ENCODE results near the gene BCL2L14.

The BCL2L14 gene

GRCh38 chr12:12033824-12034223 is 36.9 kb upstream of the BCL2L14 start:
- no peaks in the 10 kb centered on the region for H3K9me3 ChIP-seq (ENCODE audit: control insufficient read depth in 2 of 2, low read length in 2 of 2)
- peaks cover 9% of the 10 kb centered on the region for H3K4me1 ChIP-seq (ENCODE audit: control insufficient read depth, insufficient read depth, low read length)
- no peaks in the 10 kb centered on the region for H3K36me3 ChIP-seq (ENCODE audit: control insufficient read depth in 2 of 2, insufficient read depth in 2 of 2, low read length in 2 of 2)
- H3K27ac ChIP-seq (ENCODE audit: low read length), result no peak overlapping the region
- no peak overlapping the region for H3K4me3 ChIP-seq (ENCODE audit: low read length in 2 of 2)
- H3K27me3 ChIP-seq (ENCODE audit: control insufficient read depth in 1 of 2, insufficient read depth in 2 of 2, low read length in 2 of 2), result no peaks in the 10 kb centered on the region
- H3K9ac ChIP-seq (ENCODE audit: low read length in 2 of 2), result no peak overlapping the region

GRCh38 chr12:12034344-12034743 is 36.4 kb upstream of the BCL2L14 start:
- no peaks in the 10 kb centered on the region for H3K27me3 ChIP-seq (ENCODE audit: control insufficient read depth in 1 of 2, insufficient read depth in 2 of 2, low read length in 2 of 2)
- no peak overlapping the region for H3K9ac ChIP-seq (ENCODE audit: low read length in 2 of 2)
- no peak overlapping the region for H3K27ac ChIP-seq (ENCODE audit: low read length)
- peaks cover 9% of the 10 kb centered on the region for H3K4me1 ChIP-seq (ENCODE audit: control insufficient read depth, insufficient read depth, low read length)
- H3K4me3 ChIP-seq (ENCODE audit: low read length in 2 of 2), result no peak overlapping the region
- no peaks in the 10 kb centered on the region for H3K36me3 ChIP-seq (ENCODE audit: control insufficient read depth in 2 of 2, insufficient read depth in 2 of 2, low read length in 2 of 2)
- no peaks in the 10 kb centered on the region for H3K9me3 ChIP-seq (ENCODE audit: control insufficient read depth in 2 of 2, low read length in 2 of 2)

GRCh38 chr12:12035229-12035628 is 35.5 kb upstream of the BCL2L14 start:
- no peak overlapping the region for H3K27ac ChIP-seq (ENCODE audit: low read length)
- no peaks in the 10 kb centered on the region for H3K27me3 ChIP-seq (ENCODE audit: control insufficient read depth in 1 of 2, insufficient read depth in 2 of 2, low read length in 2 of 2)
- peaks cover 9% of the 10 kb centered on the region for H3K4me1 ChIP-seq (ENCODE audit: control insufficient read depth, insufficient read depth, low read length)
- H3K36me3 ChIP-seq (ENCODE audit: control insufficient read depth in 2 of 2, insufficient read depth in 2 of 2, low read length in 2 of 2), result no peaks in the 10 kb centered on the region
- no peak overlapping the region for H3K9ac ChIP-seq (ENCODE audit: low read length in 2 of 2)
- H3K9me3 ChIP-seq (ENCODE audit: control insufficient read depth in 2 of 2, low read length in 2 of 2), result no peaks in the 10 kb centered on the region
- H3K4me3 ChIP-seq (ENCODE audit: low read length in 2 of 2), result no peak overlapping the region

GRCh38 chr12:12036901-12037300 is 33.8 kb upstream of the BCL2L14 start:
- Histone ChIP-seq H3K9me3 (ENCODE audit: control insufficient read depth in 2 of 2, low read length in 2 of 2) (no peaks in the 10 kb centered on the region), H3K4me1 (ENCODE audit: control insufficient read depth, insufficient read depth, low read length) (peaks cover 9% of the 10 kb centered on the region), H3K36me3 (ENCODE audit: control insufficient read depth in 2 of 2, insufficient read depth in 2 of 2, low read length in 2 of 2) (no peaks in the 10 kb centered on the region), H3K27ac (ENCODE audit: low read length) (no peak overlapping the region), H3K4me3 (ENCODE audit: low read length in 2 of 2) (no peak overlapping the region), H3K9ac (ENCODE audit: low read length in 2 of 2) (no peak overlapping the region), H3K27me3 (ENCODE audit: control insufficient read depth in 1 of 2, insufficient read depth in 2 of 2, low read length in 2 of 2) (no peaks in the 10 kb centered on the region)

- no peaks in the 10 kb centered on the region for H3K27me3 ChIP-seq (ENCODE audit: control insufficient read depth in 1 of 2, insufficient read depth in 2 of 2, low read length in 2 of 2)
- no peaks in the 10 kb centered on the region for H3K9me3 ChIP-seq (ENCODE audit: control insufficient read depth in 2 of 2, low read length in 2 of 2)
- no peak overlapping the region for H3K27ac ChIP-seq (ENCODE audit: low read length)
- no peaks in the 10 kb centered on the region for H3K36me3 ChIP-seq (ENCODE audit: control insufficient read depth in 2 of 2, insufficient read depth in 2 of 2, low read length in 2 of 2)
- H3K9ac ChIP-seq (ENCODE audit: low read length in 2 of 2), result no peak overlapping the region
- no peaks in the 10 kb centered on the region for H3K4me1 ChIP-seq (ENCODE audit: control insufficient read depth, insufficient read depth, low read length)
- no peak overlapping the region for H3K4me3 ChIP-seq (ENCODE audit: low read length in 2 of 2)
Measured at GRCh38 chr12:12039897-12040296, 30.8 kb upstream of the BCL2L14 start.

- no peak overlapping the region for H3K27ac ChIP-seq (ENCODE audit: low read length)
- no peaks in the 10 kb centered on the region for H3K9me3 ChIP-seq (ENCODE audit: control insufficient read depth in 2 of 2, low read length in 2 of 2)
- no peak overlapping the region for H3K9ac ChIP-seq (ENCODE audit: low read length in 2 of 2)
- no peaks in the 10 kb centered on the region for H3K36me3 ChIP-seq (ENCODE audit: control insufficient read depth in 2 of 2, insufficient read depth in 2 of 2, low read length in 2 of 2)
- H3K4me1 ChIP-seq (ENCODE audit: control insufficient read depth, insufficient read depth, low read length), result no peaks in the 10 kb centered on the region
- no peaks in the 10 kb centered on the region for H3K27me3 ChIP-seq (ENCODE audit: control insufficient read depth in 1 of 2, insufficient read depth in 2 of 2, low read length in 2 of 2)
- H3K4me3 ChIP-seq (ENCODE audit: low read length in 2 of 2), result no peak overlapping the region
Measured at GRCh38 chr12:12046401-12046800, 24.3 kb upstream of the BCL2L14 start.

GRCh38 chr12:12047682-12048081 is 23.1 kb upstream of the BCL2L14 start:
- Histone ChIP-seq H3K9ac (ENCODE audit: low read length in 2 of 2) (no peak overlapping the region), H3K36me3 (ENCODE audit: control insufficient read depth in 2 of 2, insufficient read depth in 2 of 2, low read length in 2 of 2) (no peaks in the 10 kb centered on the region), H3K27ac (ENCODE audit: low read length) (no peak overlapping the region), H3K27me3 (ENCODE audit: control insufficient read depth in 1 of 2, insufficient read depth in 2 of 2, low read length in 2 of 2) (no peaks in the 10 kb centered on the region), H3K4me3 (ENCODE audit: low read length in 2 of 2) (no peak overlapping the region), H3K4me1 (ENCODE audit: control insufficient read depth, insufficient read depth, low read length) (no peaks in the 10 kb centered on the region), H3K9me3 (ENCODE audit: control insufficient read depth in 2 of 2, low read length in 2 of 2) (no peaks in the 10 kb centered on the region)

- Histone ChIP-seq H3K4me3 (ENCODE audit: low read length in 2 of 2) (no peak overlapping the region), H3K27me3 (ENCODE audit: control insufficient read depth in 1 of 2, insufficient read depth in 2 of 2, low read length in 2 of 2) (no peaks in the 10 kb centered on the region), H3K9ac (ENCODE audit: low read length in 2 of 2) (no peak overlapping the region), H3K27ac (ENCODE audit: low read length) (no peak overlapping the region), H3K36me3 (ENCODE audit: control insufficient read depth in 2 of 2, insufficient read depth in 2 of 2, low read length in 2 of 2) (no peaks in the 10 kb centered on the region), H3K4me1 (ENCODE audit: control insufficient read depth, insufficient read depth, low read length) (no peaks in the 10 kb centered on the region), H3K9me3 (ENCODE audit: control insufficient read depth in 2 of 2, low read length in 2 of 2) (no peaks in the 10 kb centered on the region)
Measured at GRCh38 chr12:12048266-12048665, 22.5 kb upstream of the BCL2L14 start.

GRCh38 chr12:12048714-12049113 is 22.0 kb upstream of the BCL2L14 start:
- H3K4me1 ChIP-seq (ENCODE audit: control insufficient read depth, insufficient read depth, low read length), result no peaks in the 10 kb centered on the region
- no peaks in the 10 kb centered on the region for H3K27me3 ChIP-seq (ENCODE audit: control insufficient read depth in 1 of 2, insufficient read depth in 2 of 2, low read length in 2 of 2)
- H3K27ac ChIP-seq (ENCODE audit: low read length), result no peak overlapping the region
- H3K4me3 ChIP-seq (ENCODE audit: low read length in 2 of 2), result no peak overlapping the region
- H3K9me3 ChIP-seq (ENCODE audit: control insufficient read depth in 2 of 2, low read length in 2 of 2), result no peaks in the 10 kb centered on the region
- no peak overlapping the region for H3K9ac ChIP-seq (ENCODE audit: low read length in 2 of 2)
- H3K36me3 ChIP-seq (ENCODE audit: control insufficient read depth in 2 of 2, insufficient read depth in 2 of 2, low read length in 2 of 2), result no peaks in the 10 kb centered on the region

- Histone ChIP-seq H3K27ac (ENCODE audit: low read length) (no peak overlapping the region), H3K36me3 (ENCODE audit: control insufficient read depth in 2 of 2, insufficient read depth in 2 of 2, low read length in 2 of 2) (no peaks in the 10 kb centered on the region), H3K9me3 (ENCODE audit: control insufficient read depth in 2 of 2, low read length in 2 of 2) (no peaks in the 10 kb centered on the region), H3K27me3 (ENCODE audit: control insufficient read depth in 1 of 2, insufficient read depth in 2 of 2, low read length in 2 of 2) (no peaks in the 10 kb centered on the region), H3K4me3 (ENCODE audit: low read length in 2 of 2) (no peak overlapping the region), H3K4me1 (ENCODE audit: control insufficient read depth, insufficient read depth, low read length) (no peaks in the 10 kb centered on the region), H3K9ac (ENCODE audit: low read length in 2 of 2) (no peak overlapping the region)
Measured at GRCh38 chr12:12051668-12052067, 19.1 kb upstream of the BCL2L14 start.

- H3K36me3 ChIP-seq (ENCODE audit: control insufficient read depth in 2 of 2, insufficient read depth in 2 of 2, low read length in 2 of 2), result no peaks in the 10 kb centered on the region
- no peaks in the 10 kb centered on the region for H3K9me3 ChIP-seq (ENCODE audit: control insufficient read depth in 2 of 2, low read length in 2 of 2)
- H3K27ac ChIP-seq (ENCODE audit: low read length), result no peak overlapping the region
- no peak overlapping the region for H3K4me3 ChIP-seq (ENCODE audit: low read length in 2 of 2)
- H3K27me3 ChIP-seq (ENCODE audit: control insufficient read depth in 1 of 2, insufficient read depth in 2 of 2, low read length in 2 of 2), result no peaks in the 10 kb centered on the region
- no peak overlapping the region for H3K9ac ChIP-seq (ENCODE audit: low read length in 2 of 2)
- no peaks in the 10 kb centered on the region for H3K4me1 ChIP-seq (ENCODE audit: control insufficient read depth, insufficient read depth, low read length)
Measured at GRCh38 chr12:12054993-12055392, 15.7 kb upstream of the BCL2L14 start.

GRCh38 chr12:12056951-12057350 is 13.8 kb upstream of the BCL2L14 start:
- no peaks in the 10 kb centered on the region for H3K36me3 ChIP-seq (ENCODE audit: control insufficient read depth in 2 of 2, insufficient read depth in 2 of 2, low read length in 2 of 2)
- H3K27me3 ChIP-seq (ENCODE audit: control insufficient read depth in 1 of 2, insufficient read depth in 2 of 2, low read length in 2 of 2), result no peaks in the 10 kb centered on the region
- H3K27ac ChIP-seq (ENCODE audit: low read length), result no peak overlapping the region
- no peaks in the 10 kb centered on the region for H3K9me3 ChIP-seq (ENCODE audit: control insufficient read depth in 2 of 2, low read length in 2 of 2)
- no peak overlapping the region for H3K9ac ChIP-seq (ENCODE audit: low read length in 2 of 2)
- no peaks in the 10 kb centered on the region for H3K4me1 ChIP-seq (ENCODE audit: control insufficient read depth, insufficient read depth, low read length)
- no peak overlapping the region for H3K4me3 ChIP-seq (ENCODE audit: low read length in 2 of 2)
